A549 treated with AZD9567 at 1 μM for 4 hours (cell line): ENCODE data around the gene VPS33B. TPM values are rescaled to one million over a fixed set of nuclear protein-coding genes. Genes with fewer than 3 reads are reported as not detected.

Experiments used
- total RNA-seq: library from RNA; stranded (reverse); fragments of 200-300 nt; extraction: Qiagen RNA extraction; gene quantifications from 5 replicates; pipeline ENCODE4 v1.2.3, GENCODE V29; 2022; ENCODE audit not compliant: insufficient read depth

The VPS33B gene
- 14.1 to 21.3 TPM (median 17.4 TPM) in 5 replicates for total RNA-seq

DNA sequence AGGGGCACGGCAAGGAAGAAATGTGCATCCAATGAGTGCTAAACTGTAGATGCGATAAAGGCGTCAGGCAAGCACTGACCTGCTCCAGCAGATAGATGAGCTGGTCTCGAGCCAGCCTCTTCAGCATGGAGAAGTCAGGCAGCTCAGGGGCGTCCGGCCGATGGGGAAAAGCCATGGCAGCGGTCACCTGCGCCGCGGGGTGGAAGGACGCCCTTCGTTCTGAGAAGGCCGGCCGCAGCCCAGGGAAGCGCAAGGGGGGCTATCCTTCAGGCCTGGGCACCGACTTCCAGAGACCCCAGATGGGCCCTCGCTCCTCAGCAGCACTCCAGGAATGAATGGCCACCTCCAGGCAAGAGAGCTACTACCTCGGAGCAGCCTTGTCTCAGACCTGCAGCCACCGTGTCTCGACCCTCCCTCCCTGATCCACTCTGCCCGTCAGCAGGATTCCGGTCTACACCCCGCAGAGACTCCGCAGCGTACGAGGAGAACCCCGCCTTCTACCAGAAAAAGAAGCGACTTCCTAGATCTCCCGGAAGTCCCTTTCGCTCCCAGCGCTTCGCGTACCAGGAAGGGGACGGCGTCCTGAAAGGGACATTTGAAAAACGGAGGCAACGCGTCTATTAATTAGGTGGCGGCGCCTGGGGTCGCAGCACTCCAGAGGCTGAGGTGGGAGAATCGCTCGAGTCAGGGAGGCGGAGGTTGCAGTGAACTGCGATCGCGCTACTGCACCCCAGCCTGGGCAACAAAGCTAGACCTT is at the start of gene VPS33B:
Gene VPS33B (minus strand): TSS at position 520 of the 757 bp plus-strand sequence. CDS start 345 bp downstream, at position 175.

DNA sequence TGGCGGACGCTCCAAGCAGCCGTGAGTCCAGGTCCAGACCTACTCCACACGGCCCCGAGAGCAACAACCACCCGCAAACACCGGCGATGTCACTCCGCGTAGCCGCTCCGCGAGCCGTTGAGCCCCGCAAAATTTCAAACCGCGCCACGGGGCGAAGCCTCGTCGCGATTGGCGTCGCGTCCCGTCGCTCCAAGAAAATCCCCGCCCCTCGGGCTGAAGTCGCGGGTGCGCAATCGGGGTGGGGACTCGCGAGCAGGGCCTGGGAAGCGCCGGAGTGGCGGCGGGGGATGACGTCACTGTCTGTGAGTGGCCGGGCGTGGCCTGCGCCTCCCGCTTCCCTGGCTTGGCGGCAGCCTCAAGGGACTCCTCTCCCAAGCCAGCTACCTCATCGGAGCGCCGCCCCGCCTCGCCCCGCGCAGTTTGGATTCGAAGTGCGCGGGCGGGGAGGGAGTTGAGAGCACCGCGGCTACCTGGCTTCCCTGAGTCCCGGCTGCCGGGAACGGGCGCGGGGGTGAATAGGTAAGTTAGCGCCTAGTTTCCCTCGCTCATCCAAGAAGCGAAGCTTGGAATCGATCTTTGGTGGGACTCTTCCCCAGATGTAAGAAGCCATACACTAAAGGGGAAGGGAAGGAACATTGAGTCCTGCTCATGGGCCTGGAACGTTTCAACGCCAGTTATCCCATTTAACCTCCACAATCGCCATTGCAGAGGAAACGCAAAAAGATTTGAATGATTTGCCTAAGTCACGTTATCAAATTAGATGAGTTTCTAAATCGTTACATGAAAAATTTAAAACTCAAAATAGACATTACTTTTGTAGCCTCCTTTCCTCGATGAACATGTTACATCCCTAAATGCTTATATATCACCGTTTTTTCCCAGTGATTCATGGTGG is 27.7 kb downstream of the VPS33B start, which contains the start of gene PRC1:
Gene PRC1 (minus strand): TSS at position 119 of the 895 bp plus-strand sequence. CDS start 118 bp downstream, at position 1.

DNA sequence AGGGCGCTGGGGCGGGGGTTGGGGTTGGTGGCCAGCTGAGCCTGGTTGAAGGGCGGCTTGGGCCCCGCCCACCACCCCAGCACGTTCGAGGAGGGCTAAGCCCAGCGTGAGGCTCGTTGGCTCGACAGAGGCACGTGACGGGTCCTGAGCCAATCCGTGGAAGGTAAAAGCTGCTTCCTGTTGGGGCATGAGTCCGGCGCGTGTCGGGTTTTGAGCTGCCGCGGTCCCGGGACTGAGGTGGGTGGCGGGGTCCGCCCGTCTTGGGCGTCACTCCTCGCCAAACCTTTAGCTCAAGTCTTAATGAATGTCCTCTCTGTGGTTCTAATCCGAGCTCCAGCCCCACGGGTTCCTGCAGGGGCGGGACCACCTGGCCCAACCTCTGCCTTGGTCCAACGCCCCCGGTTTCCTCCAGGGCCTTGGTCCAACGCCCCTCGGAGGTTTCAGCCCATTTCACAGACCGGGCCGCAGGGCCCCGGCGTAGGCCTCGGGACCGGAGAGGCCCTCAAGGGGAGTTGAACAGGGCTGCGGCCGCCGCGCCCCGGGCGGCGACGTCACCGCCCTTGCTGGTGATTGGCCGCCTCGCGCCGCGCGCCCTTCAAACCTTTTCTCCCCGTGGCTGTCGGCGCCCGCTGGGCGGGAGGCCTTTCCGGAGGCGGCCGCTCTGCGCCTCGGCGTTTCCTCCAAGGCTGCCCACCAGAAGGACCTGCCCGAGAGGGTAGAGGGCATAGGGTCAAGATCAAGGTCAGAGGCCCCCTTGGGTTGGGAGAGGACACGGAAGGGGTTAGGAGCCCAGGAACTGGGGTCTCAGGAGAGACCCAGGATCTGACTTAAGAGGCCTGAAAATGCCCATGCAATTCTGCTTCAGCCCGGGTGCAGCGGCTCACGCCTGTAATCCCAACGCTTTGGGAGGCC is 67.4 kb downstream of the VPS33B start, which contains the start of gene RCCD1:
Gene RCCD1 (plus strand): TSS at position 173 of the 912 bp plus-strand sequence. CDS start 1,851 bp downstream, outside the sequence.

Other genes with a start within 250 kb of the VPS33B start
- 35.1 to 56.4 TPM (median 52.6 TPM) in 5 replicates for gene FURIN, start 154.0 kb downstream of the VPS33B start, total RNA-seq
- gene FES, start 138.1 kb downstream of the VPS33B start, total RNA-seq, result 0.82 to 1.2 TPM (median 0.87 TPM) in 4 of 5 replicates, not detected in the other
- 21.1 to 35.0 TPM (median 31.4 TPM) in 5 replicates for gene MAN2A2, start 119.3 kb downstream of the VPS33B start, total RNA-seq
- 24.9 to 35.5 TPM (median 33.5 TPM) in 5 replicates for gene HDDC3, start 90.0 kb downstream of the VPS33B start, total RNA-seq
- gene UNC45A, start 87.3 kb downstream of the VPS33B start, total RNA-seq, result 54.3 to 59.4 TPM (median 57.8 TPM) in 5 replicates
- 23.7 to 44.2 TPM (median 36.0 TPM) in 5 replicates for gene RCCD1, start 67.7 kb downstream of the VPS33B start, total RNA-seq
- gene PRC1, start 28.1 kb downstream of the VPS33B start, total RNA-seq, result 175 to 198 TPM (median 183 TPM) in 5 replicates
- 0.02 to 0.15 TPM (median 0.06 TPM) in 4 of 5 replicates, not detected in the other for gene SV2B, start 77.7 kb upstream of the VPS33B start, total RNA-seq